ENCODE results near the gene ABCF2. TPM values are rescaled to one million over a fixed set of nuclear protein-coding genes. Genes with fewer than 3 reads are reported as not detected.

ABCF2 gene
- total RNA-seq, 3 donors from 2014 or later: 35.6 to 58.7 (median 42.2) TPM

- intact Hi-C loops (cut with DNase I; ENCODE audit: low total_unique reads): loop anchor here (10.0 kb wide), 1 partner anchor 385 kb away; no protein-coding TSS in a partner anchor
These were observed 47.6 kb downstream of the ABCF2 start for GRCh38 chr7:151179287-151179860.

GRCh38 chr7:151178831-151179230 is 48.2 kb downstream of the ABCF2 start:
- Histone ChIP-seq H3K9me3 (peaks cover 0 to 4% of the 10 kb centered on the region in 2 donors), H3K36me3 (no peaks in the 10 kb centered on the region), H3K27ac (no peak overlapping the region), H3K27me3 (peaks cover 0 to 31% of the 10 kb centered on the region in 2 donors), H3K4me1 (no peaks in the 10 kb centered on the region), H3K4me3 (no peak overlapping the region)
- intact Hi-C loops (cut with DNase I; ENCODE audit: low total_unique reads): loop anchor here (10.0 kb wide), 1 partner anchor 384 kb away; no protein-coding TSS in a partner anchor
- DNase-seq (ENCODE audit: low spot score in 2 of 2): no peak
- TF ChIP-seq CTCF (IDR thresholded peaks at IDR 0.05) (no peak), POLR2AphosphoS5 (IDR thresholded peaks at IDR 0.05) (no peak), POLR2A (IDR thresholded peaks at IDR 0.05) (no peak)

More at GRCh38 chr7:151179287-151179860, 47.6 kb downstream of the ABCF2 start:
- H3K9me3 ChIP-seq: peaks cover 0 to 4% of the 10 kb centered on the region in 2 donors
- H3K4me3 ChIP-seq: no peak overlapping the region
- no peaks in the 10 kb centered on the region for H3K4me1 ChIP-seq
- DNase-seq (ENCODE audit: low spot score in 2 of 2): no peak
- no peak overlapping the region for H3K27ac ChIP-seq
- H3K27me3 ChIP-seq: peaks cover 0 to 25% of the 10 kb centered on the region in 2 donors
- TF ChIP-seq POLR2AphosphoS5 (IDR thresholded peaks at IDR 0.05): no peak
- TF ChIP-seq POLR2A (IDR thresholded peaks at IDR 0.05): no peak
- no peak for TF ChIP-seq CTCF (IDR thresholded peaks at IDR 0.05)
- no peaks in the 10 kb centered on the region for H3K36me3 ChIP-seq

GRCh38 chr7:151178236-151178635 is 48.8 kb downstream of the ABCF2 start:
- H3K36me3 ChIP-seq: no peaks in the 10 kb centered on the region
- intact Hi-C loops (cut with DNase I; ENCODE audit: low total_unique reads): loop anchor here (10.0 kb wide), 1 partner anchor 383 kb away; no protein-coding TSS in a partner anchor
- no peak overlapping the region for H3K4me3 ChIP-seq
- no peak for TF ChIP-seq POLR2A (IDR thresholded peaks at IDR 0.05)
- peaks cover 0 to 4% of the 10 kb centered on the region in 2 donors for H3K9me3 ChIP-seq
- no peak for DNase-seq (ENCODE audit: low spot score in 2 of 2)
- peaks cover 0 to 37% of the 10 kb centered on the region in 2 donors for H3K27me3 ChIP-seq
- no peak overlapping the region for H3K27ac ChIP-seq
- H3K4me1 ChIP-seq: no peaks in the 10 kb centered on the region

GRCh38 chr7:151177310-151177709 is 49.7 kb downstream of the ABCF2 start:
- Histone ChIP-seq H3K9me3 (peaks cover 0 to 4% of the 10 kb centered on the region in 2 donors), H3K36me3 (no peaks in the 10 kb centered on the region), H3K4me1 (no peaks in the 10 kb centered on the region), H3K27me3 (peaks cover 0 to 42% of the 10 kb centered on the region in 2 donors), H3K4me3 (no peak overlapping the region), H3K27ac (no peak overlapping the region)
- intact Hi-C loops (cut with DNase I; ENCODE audit: low total_unique reads): loop anchor here (10.0 kb wide), 1 partner anchor 383 kb away; no protein-coding TSS in a partner anchor
- DNase-seq (ENCODE audit: low spot score in 2 of 2): no peak
- TF ChIP-seq POLR2A (IDR thresholded peaks at IDR 0.05) (no peak), CTCF (IDR thresholded peaks at IDR 0.05) (no peak), POLR2AphosphoS5 (IDR thresholded peaks at IDR 0.05) (no peak)

- Histone ChIP-seq H3K36me3 (no peaks in the 10 kb centered on the region), H3K9me3 (peaks cover 0 to 4% of the 10 kb centered on the region in 2 donors), H3K4me3 (no peak overlapping the region), H3K4me1 (no peaks in the 10 kb centered on the region), H3K27ac (no peak overlapping the region), H3K27me3 (peaks cover 0 to 42% of the 10 kb centered on the region in 2 donors)
- intact Hi-C loops (cut with DNase I; ENCODE audit: low total_unique reads): loop anchor here (10.0 kb wide), 1 partner anchor 382 kb away; no protein-coding TSS in a partner anchor
- DNase-seq (ENCODE audit: low spot score in 2 of 2): no peak
- TF ChIP-seq CTCF (IDR thresholded peaks at IDR 0.05) (no peak), POLR2AphosphoS5 (IDR thresholded peaks at IDR 0.05) (no peak), POLR2A (IDR thresholded peaks at IDR 0.05) (no peak)
These were observed 50.6 kb downstream of the ABCF2 start for GRCh38 chr7:151176401-151176800.
